A549 (cell line): ENCODE data around the gene LPIN3.

Experiments used
- CHD2 ChIP-seq: fragments of 150-350 bp; IDR thresholded peaks from 2 replicates; pipeline ENCODE4 v1.6.1; 2014; ENCODE audit warnings: low read length; ENCODE audit not compliant: partially characterized antibody
- CTCF ChIP-seq: fragments of >200 bp; sonication (Bioruptor Twin); formaldehyde crosslinking; IDR thresholded peaks from 3 replicates; pipeline ENCODE4 v1.5.1; 2016
- EHF ChIP-seq: fragments of 250-450 bp; sonication (Bioruptor Pico); IDR thresholded peaks from 2 replicates; pipeline ENCODE4 v1.5.0; 2020; ENCODE audit warnings: mild to moderate bottlenecking
- ELK1 ChIP-seq: fragments of 150-350 bp; IDR thresholded peaks from 2 replicates; pipeline ENCODE4 v1.6.1; 2014; ENCODE audit warnings: low read depth, mild to moderate bottlenecking, low read length
- EP300 ChIP-seq, 2 experiments: fragments of >200 bp; sonication (Bioruptor Twin); formaldehyde crosslinking; IDR thresholded peaks; 2 replicates in 1 of 2; 3 replicates in 1 of 2; pipeline ENCODE4 v1.6.1; 2016 to 2017
- HOXA7 ChIP-seq: fragments of 250-450 bp; sonication (Bioruptor Pico); IDR thresholded peaks from 2 replicates; pipeline ENCODE4 v1.5.0; 2020; ENCODE audit warnings: mild to moderate bottlenecking, moderate library complexity
- JUN ChIP-seq, 2 experiments: fragments of >200 bp; sonication (Bioruptor Twin); formaldehyde crosslinking; IDR thresholded peaks; 2 replicates in 1 of 2; 3 replicates in 1 of 2; pipeline ENCODE4 v1.6.1; 2016 to 2017
- RCOR1 ChIP-seq: fragments of 150-350 bp; IDR thresholded peaks from 2 replicates; pipeline ENCODE4 v1.6.1; 2014; ENCODE audit warnings: antibody characterized with exemption, low read length, low read depth
- REST ChIP-seq: fragments of 200-600 bp; sonication (generic); IDR thresholded peaks from 2 replicates; pipeline ENCODE4 v1.6.1; 2016; ENCODE audit warnings: antibody characterized with exemption, mild to moderate bottlenecking, moderate library complexity

GRCh38 chr20:41350408-41350962 is 9.9 kb downstream of the LPIN3 start:
- TF ChIP-seq CTCF = no peak
- TF ChIP-seq EP300 (IDR thresholded peaks at IDR 0.05) = no peak
- no peak for TF ChIP-seq REST
- no peak for TF ChIP-seq JUN (IDR thresholded peaks at IDR 0.05)
- TF ChIP-seq RCOR1 = no peak
- no peak for TF ChIP-seq EHF
- TF ChIP-seq HOXA7 (CRISPR knock-in tag) = no peak
- TF ChIP-seq CHD2 = no peak
- no peak for TF ChIP-seq ELK1
